ENCODE results near the gene HCN2. TPM values are rescaled to one million over a fixed set of nuclear protein-coding genes. Genes with fewer than 3 reads are reported as not detected.

Gene HCN2
- total RNA-seq, 1 donor from 2014 or later = 5.5 TPM

- Histone ChIP-seq H3K27ac (ENCODE audit: low read depth, low read length) (no peak overlapping the region), H4K20me1 (ENCODE audit: insufficient read depth, low read length) (no peaks in the 10 kb centered on the region), H3K4me3 (ENCODE audit: insufficient read depth, low read depth, low read length) (no peak overlapping the region), H3K79me2 (ENCODE audit: insufficient read depth, low read length) (peaks cover under 1% of the 10 kb centered on the region), H3K36me3 (ENCODE audit: insufficient read depth, low read length) (no peaks in the 10 kb centered on the region), H3K4me2 (ENCODE audit: low read length) (no peak overlapping the region), H2AFZ (ENCODE audit: low read depth, low read length) (no peak overlapping the region), H3K27me3 (ENCODE audit: insufficient read depth, low read length) (no peaks in the 10 kb centered on the region), H3K9ac (ENCODE audit: low read length) (no peak overlapping the region), H3K4me1 (ENCODE audit: insufficient read depth, low read length) (peaks cover 10% of the 10 kb centered on the region), H3K9me3 (ENCODE audit: insufficient read depth, low read depth, low read length) (no peaks in the 10 kb centered on the region)
- Mint-ChIP-seq H3K9me3 (ENCODE audit: unreplicated experiment) (peaks cover 3% of the 10 kb centered on the region), H3K36me3 (ENCODE audit: low read depth, unreplicated experiment) (peaks cover 4% of the 10 kb centered on the region), H3K4me1 (ENCODE audit: low read depth, unreplicated experiment) (no peaks in the 10 kb centered on the region), H3K27me3 (ENCODE audit: low read depth, unreplicated experiment) (no peaks in the 10 kb centered on the region), H3K27ac (ENCODE audit: unreplicated experiment) (no peak overlapping the region), H3K4me3 (ENCODE audit: unreplicated experiment) (no peak overlapping the region)
- DNase-seq (ENCODE audit: low read depth) (no peak), FAIRE-seq (no peak)
- no peak for TF ChIP-seq CTCF (IDR thresholded peaks at IDR 0.05; ENCODE audit: insufficient read depth, low read depth, low read length)
- TF ChIP-seq EZH2 (IDR thresholded peaks at IDR 0.05; ENCODE audit: insufficient read depth, low read length) = no peak
Measured at GRCh38 chr19:567296-567900, 22.3 kb upstream of the HCN2 start.

DNA sequence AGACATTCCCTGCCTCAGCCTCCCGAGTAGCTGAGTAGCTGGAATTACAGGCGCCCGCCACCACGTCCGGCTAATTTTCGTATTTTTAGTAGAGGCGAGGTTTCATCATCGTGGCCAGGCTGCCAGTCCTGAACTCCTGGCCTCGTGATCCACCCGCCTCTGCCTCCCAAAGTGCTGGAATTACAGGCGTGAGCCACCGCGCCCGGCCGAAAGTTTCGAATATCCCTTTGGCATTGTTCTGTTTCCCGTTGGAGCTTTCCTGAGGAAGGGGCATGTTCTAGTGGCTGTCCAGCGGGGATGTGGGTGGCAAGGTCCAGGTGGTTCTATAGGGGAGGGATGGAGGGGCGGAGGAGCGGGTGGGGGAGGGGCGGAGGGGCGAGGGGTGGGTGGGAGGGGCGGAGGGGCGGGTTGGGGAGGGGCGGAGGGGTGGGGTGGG, 19.4 kb upstream of the HCN2 start:
- Histone ChIP-seq H3K27ac (ENCODE audit: low read depth, low read length) (no peak overlapping the region), H3K79me2 (ENCODE audit: insufficient read depth, low read length) (peaks cover 29% of the 10 kb centered on the region), H3K9ac (ENCODE audit: low read length) (no peak overlapping the region), H3K4me3 (ENCODE audit: insufficient read depth, low read depth, low read length) (no peak overlapping the region), H3K27me3 (ENCODE audit: insufficient read depth, low read length) (no peaks in the 10 kb centered on the region), H4K20me1 (ENCODE audit: insufficient read depth, low read length) (peaks cover 23% of the 10 kb centered on the region), H2AFZ (ENCODE audit: low read depth, low read length) (no peak overlapping the region), H3K4me2 (ENCODE audit: low read length) (no peak overlapping the region), H3K9me3 (ENCODE audit: insufficient read depth, low read depth, low read length) (no peaks in the 10 kb centered on the region), H3K36me3 (ENCODE audit: insufficient read depth, low read length) (no peaks in the 10 kb centered on the region), H3K4me1 (ENCODE audit: insufficient read depth, low read length) (peaks cover 27% of the 10 kb centered on the region)
- no peak for FAIRE-seq
- no peaks in the 10 kb centered on the region for H3K27me3 Mint-ChIP-seq (ENCODE audit: low read depth, unreplicated experiment)
- TF ChIP-seq EZH2 (IDR thresholded peaks at IDR 0.05; ENCODE audit: insufficient read depth, low read length) = no peak
- TF ChIP-seq CTCF (IDR thresholded peaks at IDR 0.05; ENCODE audit: insufficient read depth, low read depth, low read length) = no peak
- peaks cover 3% of the 10 kb centered on the region for H3K9me3 Mint-ChIP-seq (ENCODE audit: unreplicated experiment)
- no peaks in the 10 kb centered on the region for H3K36me3 Mint-ChIP-seq (ENCODE audit: low read depth, unreplicated experiment)
- no peak for DNase-seq (ENCODE audit: low read depth)
- peaks cover 9% of the 10 kb centered on the region for H3K4me1 Mint-ChIP-seq (ENCODE audit: low read depth, unreplicated experiment)
- no peak overlapping the region for H3K4me3 Mint-ChIP-seq (ENCODE audit: unreplicated experiment)
- H3K27ac Mint-ChIP-seq (ENCODE audit: unreplicated experiment) = no peak overlapping the region

GRCh38 chr19:570937-571565, 18.6 kb upstream of the HCN2 start:
- no peaks in the 10 kb centered on the region for H3K36me3 Mint-ChIP-seq (ENCODE audit: low read depth, unreplicated experiment)
- H3K27ac ChIP-seq (ENCODE audit: low read depth, low read length) = peak overlapping the region; percentile 72
- no peaks in the 10 kb centered on the region for H3K27me3 Mint-ChIP-seq (ENCODE audit: low read depth, unreplicated experiment)
- peaks cover 13% of the 10 kb centered on the region for H3K4me1 Mint-ChIP-seq (ENCODE audit: low read depth, unreplicated experiment)
- peak overlapping the region; percentile 71 for H3K27ac Mint-ChIP-seq (ENCODE audit: unreplicated experiment)
- peaks cover 3% of the 10 kb centered on the region for H3K9me3 Mint-ChIP-seq (ENCODE audit: unreplicated experiment)
- H3K4me3 ChIP-seq (ENCODE audit: insufficient read depth, low read depth, low read length) = peak overlapping the region; percentile 89
- H3K9ac ChIP-seq (ENCODE audit: low read length) = peak overlapping the region; percentile 78
- H3K27me3 ChIP-seq (ENCODE audit: insufficient read depth, low read length) = no peaks in the 10 kb centered on the region
- peaks cover 33% of the 10 kb centered on the region for H3K4me1 ChIP-seq (ENCODE audit: insufficient read depth, low read length)
- H3K4me3 Mint-ChIP-seq (ENCODE audit: unreplicated experiment) = peak overlapping the region; percentile 93
- H4K20me1 ChIP-seq (ENCODE audit: insufficient read depth, low read length) = peaks cover 30% of the 10 kb centered on the region
- no peak for TF ChIP-seq CTCF (IDR thresholded peaks at IDR 0.05; ENCODE audit: insufficient read depth, low read depth, low read length)
- TF ChIP-seq EZH2 (IDR thresholded peaks at IDR 0.05; ENCODE audit: insufficient read depth, low read length) = no peak
- H2AFZ ChIP-seq (ENCODE audit: low read depth, low read length) = peak overlapping the region; percentile 95
- H3K36me3 ChIP-seq (ENCODE audit: insufficient read depth, low read length) = no peaks in the 10 kb centered on the region
- DNase-seq (ENCODE audit: low read depth) (no peak), FAIRE-seq (no peak)
- peaks cover 36% of the 10 kb centered on the region for H3K79me2 ChIP-seq (ENCODE audit: insufficient read depth, low read length)
- H3K4me2 ChIP-seq (ENCODE audit: low read length) = peak overlapping the region; percentile 92
- H3K9me3 ChIP-seq (ENCODE audit: insufficient read depth, low read depth, low read length) = no peaks in the 10 kb centered on the region
